RWPE1 (cell line): ENCODE results near the gene PPM1B.

Experiments used
- CTCF ChIA-PET: fragments of 350-600 bp; sonication (Branson Sonifier 250); formaldehyde crosslinking; extraction: SDS; loops from one replicate; lab custom pipeline; 2021; lab: Yijun Ruan, JAX
- POLR2A ChIA-PET: fragments of 400-600 bp; formaldehyde crosslinking; extraction: SDS; loops from one replicate; lab custom pipeline; 2020; ENCODE audit warnings: antibody characterized with exemption; ENCODE audit not compliant: low non-redundant PET; lab: Yijun Ruan, JAX
- DNase-seq: peaks from one replicate; pipeline ENCODE4 v3.0.0; 2012; ENCODE audit warnings: low spot score
- H3K27ac ChIP-seq: fragments of 450-650 bp; 2 replicates; pipeline ENCODE4 v1.5.1; 2017
- TF ChIP-seq, protein P1 (sequence below): fragments of 450-650 bp; conservative IDR thresholded peaks from 2 replicates; pipeline ENCODE4 v1.5.1; 2017; ENCODE audit warnings: low read depth, mild to moderate bottlenecking

Gene PPM1B

DNA sequence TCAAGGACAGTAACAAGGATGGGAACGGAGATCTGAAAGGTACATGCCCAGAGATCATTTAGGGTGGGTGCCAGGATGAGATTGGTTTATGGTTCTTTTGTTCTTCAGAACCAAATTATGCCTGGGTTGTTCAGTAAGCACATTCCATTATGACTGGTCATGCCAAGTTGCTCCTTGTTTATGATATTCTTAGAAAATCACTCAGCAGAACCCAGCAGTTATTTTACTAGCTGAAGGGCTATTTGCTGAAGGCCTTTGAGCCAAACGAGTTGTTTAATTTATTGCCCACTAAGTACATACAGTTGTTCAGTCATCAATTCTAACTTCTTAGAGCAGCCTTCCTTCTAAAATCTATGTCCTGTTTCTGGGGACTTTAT, 107.2 kb downstream of the PPM1B start:
- ChIA-PET CTCF (no interaction called here), POLR2A (no interaction called here)
- TF ChIP-seq, protein P1, sequence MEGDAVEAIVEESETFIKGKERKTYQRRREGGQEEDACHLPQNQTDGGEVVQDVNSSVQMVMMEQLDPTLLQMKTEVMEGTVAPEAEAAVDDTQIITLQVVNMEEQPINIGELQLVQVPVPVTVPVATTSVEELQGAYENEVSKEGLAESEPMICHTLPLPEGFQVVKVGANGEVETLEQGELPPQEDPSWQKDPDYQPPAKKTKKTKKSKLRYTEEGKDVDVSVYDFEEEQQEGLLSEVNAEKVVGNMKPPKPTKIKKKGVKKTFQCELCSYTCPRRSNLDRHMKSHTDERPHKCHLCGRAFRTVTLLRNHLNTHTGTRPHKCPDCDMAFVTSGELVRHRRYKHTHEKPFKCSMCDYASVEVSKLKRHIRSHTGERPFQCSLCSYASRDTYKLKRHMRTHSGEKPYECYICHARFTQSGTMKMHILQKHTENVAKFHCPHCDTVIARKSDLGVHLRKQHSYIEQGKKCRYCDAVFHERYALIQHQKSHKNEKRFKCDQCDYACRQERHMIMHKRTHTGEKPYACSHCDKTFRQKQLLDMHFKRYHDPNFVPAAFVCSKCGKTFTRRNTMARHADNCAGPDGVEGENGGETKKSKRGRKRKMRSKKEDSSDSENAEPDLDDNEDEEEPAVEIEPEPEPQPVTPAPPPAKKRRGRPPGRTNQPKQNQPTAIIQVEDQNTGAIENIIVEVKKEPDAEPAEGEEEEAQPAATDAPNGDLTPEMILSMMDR, result no peak

DNA sequence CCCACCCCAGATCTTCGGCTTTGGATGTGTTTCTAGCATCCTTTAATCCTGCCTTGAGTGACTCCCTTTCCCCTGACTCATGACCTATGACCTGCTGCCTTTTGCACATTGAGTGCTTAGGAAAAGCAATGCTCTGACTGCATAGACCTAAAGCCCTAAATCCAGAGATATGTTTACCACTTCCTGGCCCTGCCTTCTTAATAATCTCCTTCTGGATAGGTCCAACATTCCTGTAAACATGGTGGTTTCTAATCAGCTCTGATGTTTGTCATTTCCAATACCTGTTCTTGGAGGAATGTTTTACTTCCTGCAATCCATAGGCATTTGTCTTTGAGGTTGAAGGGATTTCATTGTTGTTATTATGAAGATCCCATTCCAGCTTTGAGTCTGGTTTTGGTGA, 108.9 kb downstream of the PPM1B start:
- POLR2A ChIA-PET, result no interaction called here
- no peak for DNase-seq
- TF ChIP-seq, protein P1, result no peak
- no peak overlapping the region for H3K27ac ChIP-seq
- CTCF ChIA-PET, result no interaction called here

More for the DNA sequence above, 107.2 kb downstream of the PPM1B start:
- DNase-seq, result peak; percentile 18
- no peak overlapping the region for H3K27ac ChIP-seq

DNA sequence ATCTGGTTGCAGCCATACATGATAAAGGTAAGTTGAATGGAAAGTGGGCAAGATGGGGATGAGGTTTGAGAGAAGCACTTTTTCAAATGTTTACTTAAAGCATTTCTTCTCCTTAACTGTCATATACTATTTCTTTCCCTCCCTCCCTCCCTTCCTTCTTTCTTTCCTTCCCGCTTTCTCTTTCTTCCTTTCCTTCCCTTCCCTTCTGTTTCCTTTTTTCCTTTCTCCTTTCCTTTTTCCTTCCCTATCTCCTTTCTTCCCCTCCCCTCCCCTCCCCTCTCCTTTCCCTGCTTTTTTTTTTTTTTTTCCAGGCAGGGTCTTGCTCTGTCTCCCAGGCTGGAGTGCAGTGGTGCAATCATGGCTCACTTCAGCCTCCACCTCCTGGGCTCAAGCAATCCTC, 112.2 kb downstream of the PPM1B start:
- CTCF ChIA-PET, result interaction anchor here (0.6 kb wide), 1 partner anchor 236 kb away, joined by 3 read pairs; no protein-coding TSS in a partner anchor

More for the DNA sequence above, 112.2 kb downstream of the PPM1B start:
- no peak overlapping the region for H3K27ac ChIP-seq
- TF ChIP-seq, protein P1, result no peak
- DNase-seq, result no peak
- POLR2A ChIA-PET, result no interaction called here
